Immature natural killer cell (primary cell): Measurements from ENCODE around the gene SEZ6L. TPM values are rescaled to one million over a fixed set of nuclear protein-coding genes. Genes with fewer than 3 reads are reported as not detected.

Source experiments
- DNase-seq, 3 donors: peaks; one replicate each; pipeline ENCODE4 v3.0.0; 2022; ENCODE audit warnings: mixed read lengths in 1 of 3
- H3K27ac Mint-ChIP-seq, 6 donors: one replicate each; pipeline ENCODE4 v1.8.0; 2020; ENCODE audit warnings: mixed read lengths in 6 of 6, mild to moderate bottlenecking in 5 of 6, inconsistent platforms in 4 of 6, moderate library complexity in 3 of 6
- H3K27me3 Mint-ChIP-seq, 3 donors: one replicate each; pipeline ENCODE4 v1.8.0; 2020 to 2021; ENCODE audit warnings: low read depth in 3 of 3, mild to moderate bottlenecking in 3 of 3, mixed read lengths in 3 of 3, moderate library complexity in 3 of 3, inconsistent platforms in 1 of 3
- H3K36me3 Mint-ChIP-seq, 3 donors: one replicate each; pipeline ENCODE4 v1.8.0; 2020; ENCODE audit warnings: mixed read lengths in 3 of 3, inconsistent platforms in 2 of 3, mild to moderate bottlenecking in 2 of 3
- H3K4me1 Mint-ChIP-seq, 2 donors: one replicate each; pipeline ENCODE4 v1.8.0; 2020; ENCODE audit warnings: inconsistent platforms in 2 of 2, mild to moderate bottlenecking in 2 of 2, mixed read lengths in 2 of 2, moderate library complexity in 1 of 2
- H3K4me3 Mint-ChIP-seq, 5 donors: one replicate each; pipeline ENCODE4 v1.8.0; 2020; ENCODE audit warnings: mild to moderate bottlenecking in 5 of 5, mixed read lengths in 5 of 5, inconsistent platforms in 3 of 5, moderate library complexity in 3 of 5
- H3K9me3 Mint-ChIP-seq, 6 donors: one replicate each; pipeline ENCODE4 v1.8.0; 2020; ENCODE audit warnings: mild to moderate bottlenecking in 6 of 6, mixed read lengths in 6 of 6, inconsistent platforms in 4 of 6, moderate library complexity in 3 of 6
- polyA plus RNA-seq, 3 donors: library from polyadenylated mRNA; unstranded; fragments of 300-500 nt; fragmentation: Illumina TruSeq; gene quantifications; one replicate each; pipeline ENCODE4 v1.2.3, GENCODE V29; 2021

The SEZ6L gene
- polyA plus RNA-seq, result 1 to 10 TPM in 1 of 3 donors, under 1 TPM in 1, not detected in 1; 0.20 to 1.7 TPM

- peaks cover 29 to 34% (median 29%) of the 10 kb centered on the region in 3 donors for H3K27me3 Mint-ChIP-seq
- H3K4me3 Mint-ChIP-seq, result peak within 1 kb of the TSS in 4 of 5 donors; percentile 5 to 64 (median 44)
- peaks cover 0 to 6% (median 0%) of the 10 kb centered on the region in 6 donors for H3K9me3 Mint-ChIP-seq
- no peak for DNase-seq
- no peak within 1 kb of the TSS for H3K27ac Mint-ChIP-seq
- peaks cover 5 to 6% of the 10 kb centered on the region in 2 donors for H3K4me1 Mint-ChIP-seq
- no peaks in the 10 kb centered on the region for H3K36me3 Mint-ChIP-seq
Measured at GRCh38 chr22:26169315-26170111, at the start of gene SEZ6L. TSS of gene SEZ6L (plus strand) at chr22:26169462. CDS start at chr22:26169670, 208 bp downstream.

DNA sequence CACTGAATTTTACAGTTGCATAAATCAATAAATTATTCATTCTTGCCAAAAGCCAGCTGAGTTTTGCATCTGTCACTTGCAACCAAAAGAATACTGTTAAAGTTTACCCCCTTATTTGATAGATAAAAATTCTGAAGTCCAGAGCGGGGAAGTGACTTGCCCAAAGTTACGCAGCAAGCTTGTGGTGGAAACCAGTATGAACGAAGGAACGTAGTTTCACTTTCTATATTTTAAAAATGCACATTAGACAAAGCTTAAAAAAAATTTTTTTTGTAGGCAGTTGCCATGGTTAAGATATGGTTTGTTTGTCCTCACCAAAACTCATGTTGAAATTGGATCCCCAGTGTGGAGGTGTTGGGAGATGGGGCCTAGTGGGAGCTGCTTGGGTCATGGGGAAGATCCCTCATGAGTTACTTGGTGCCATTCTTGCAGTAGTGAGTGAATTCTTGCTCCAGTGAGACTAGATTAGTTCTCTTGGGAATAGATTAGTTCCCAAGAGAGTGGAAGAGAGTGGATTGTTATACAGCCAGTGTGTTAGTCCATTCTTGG lies 46.3 kb upstream of the SEZ6L start:
- no peaks in the 10 kb centered on the region for H3K4me1 Mint-ChIP-seq
- peaks cover 2 to 13% (median 7%) of the 10 kb centered on the region in 3 donors for H3K27me3 Mint-ChIP-seq
- H3K9me3 Mint-ChIP-seq, result no peaks in the 10 kb centered on the region
- peak overlapping the region in 1 of 6 donors; percentile 15 for H3K27ac Mint-ChIP-seq
- no peaks in the 10 kb centered on the region for H3K36me3 Mint-ChIP-seq
- peak overlapping the region in 4 of 5 donors; percentile 19 to 58 (median 32) for H3K4me3 Mint-ChIP-seq
- DNase-seq, result no peak

DNA sequence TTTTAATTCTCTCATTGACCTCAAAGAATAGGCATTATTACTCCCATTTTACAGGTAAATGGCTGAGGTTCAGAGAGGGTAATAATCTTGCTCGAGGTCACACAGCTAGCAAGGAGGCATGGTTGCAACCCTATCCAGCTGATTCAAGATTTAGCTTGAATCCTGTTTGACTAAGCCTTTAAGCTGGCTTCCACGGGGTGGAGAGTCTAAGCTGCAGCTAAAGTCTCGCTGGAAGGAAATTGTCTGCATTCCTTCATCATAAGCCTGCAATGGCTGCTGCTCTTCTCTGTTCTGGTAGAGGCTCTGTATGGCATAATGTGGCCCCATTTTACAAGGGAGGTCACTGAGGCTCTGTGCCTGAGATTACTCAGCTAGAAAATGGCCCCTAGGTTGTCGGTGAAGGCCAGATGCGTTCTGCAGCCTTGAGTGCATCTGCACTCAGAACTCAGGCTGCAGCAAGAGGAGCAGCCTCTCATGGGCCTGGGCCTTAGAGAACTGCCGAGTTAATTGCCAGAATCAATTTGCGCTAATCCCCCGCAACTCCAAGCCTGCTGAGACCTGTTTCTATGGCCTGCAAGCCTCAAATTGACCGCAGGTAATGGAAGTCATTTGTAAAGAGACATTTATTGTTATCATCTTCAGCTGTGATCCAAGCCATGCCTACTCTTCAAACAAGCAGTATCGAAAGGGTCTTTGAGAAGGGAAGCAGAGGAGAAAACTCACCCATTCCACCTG lies 44.1 kb upstream of the SEZ6L start:
- H3K9me3 Mint-ChIP-seq, result no peaks in the 10 kb centered on the region
- H3K36me3 Mint-ChIP-seq, result no peaks in the 10 kb centered on the region
- H3K4me1 Mint-ChIP-seq, result no peaks in the 10 kb centered on the region
- H3K4me3 Mint-ChIP-seq, result no peak overlapping the region
- peaks cover 2 to 6% (median 5%) of the 10 kb centered on the region in 3 donors for H3K27me3 Mint-ChIP-seq
- H3K27ac Mint-ChIP-seq, result no peak overlapping the region
- no peak for DNase-seq

DNA sequence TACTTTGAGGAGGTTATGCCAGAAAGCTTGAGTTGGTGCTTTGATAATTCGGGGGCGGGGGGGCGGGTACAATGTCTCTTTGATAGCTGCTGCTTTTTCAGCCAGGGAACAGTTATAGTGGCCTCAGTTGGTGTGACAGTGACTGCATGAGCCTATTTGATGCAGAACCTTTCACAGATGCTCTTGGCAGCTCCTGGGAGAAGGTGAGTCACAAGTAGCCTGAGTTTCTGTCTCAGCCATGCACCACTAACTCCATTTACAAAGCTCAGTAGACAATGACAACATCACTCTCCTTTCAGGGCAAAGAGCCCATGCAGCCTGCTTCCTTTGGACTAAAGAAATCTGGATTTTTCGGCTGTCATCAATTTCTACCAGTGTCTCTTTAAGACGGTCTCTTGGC lies 42.1 kb upstream of the SEZ6L start:
- Mint-ChIP-seq H3K27ac (no peak overlapping the region), H3K36me3 (no peaks in the 10 kb centered on the region), H3K4me3 (no peak overlapping the region), H3K4me1 (no peaks in the 10 kb centered on the region), H3K9me3 (no peaks in the 10 kb centered on the region), H3K27me3 (peaks cover 2 to 3% (median 3%) of the 10 kb centered on the region in 3 donors)
- no peak for DNase-seq

DNA sequence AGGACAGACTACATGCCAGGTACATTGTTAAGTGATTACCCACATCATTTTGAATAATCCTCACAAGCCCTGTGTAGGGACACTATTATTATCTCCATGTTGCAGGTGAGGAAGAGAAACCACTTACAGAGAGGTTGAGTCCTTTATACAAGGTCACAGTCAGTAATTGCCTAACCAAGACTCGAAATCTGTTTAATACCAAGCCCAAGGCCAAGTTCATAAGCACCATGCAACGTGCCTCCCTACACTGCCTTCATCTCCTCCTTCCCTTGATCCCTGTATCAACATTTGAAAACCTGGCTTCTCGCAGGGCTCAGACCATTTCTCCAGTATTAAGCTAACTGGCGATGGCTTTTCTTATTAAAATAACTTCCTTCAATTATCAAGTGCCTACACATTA lies 41.7 kb upstream of the SEZ6L start:
- no peak for DNase-seq
- H3K4me3 Mint-ChIP-seq, result no peak overlapping the region
- no peaks in the 10 kb centered on the region for H3K9me3 Mint-ChIP-seq
- no peak overlapping the region for H3K27ac Mint-ChIP-seq
- H3K4me1 Mint-ChIP-seq, result no peaks in the 10 kb centered on the region
- peaks cover 2 to 5% (median 3%) of the 10 kb centered on the region in 3 donors for H3K27me3 Mint-ChIP-seq
- H3K36me3 Mint-ChIP-seq, result no peaks in the 10 kb centered on the region

DNA sequence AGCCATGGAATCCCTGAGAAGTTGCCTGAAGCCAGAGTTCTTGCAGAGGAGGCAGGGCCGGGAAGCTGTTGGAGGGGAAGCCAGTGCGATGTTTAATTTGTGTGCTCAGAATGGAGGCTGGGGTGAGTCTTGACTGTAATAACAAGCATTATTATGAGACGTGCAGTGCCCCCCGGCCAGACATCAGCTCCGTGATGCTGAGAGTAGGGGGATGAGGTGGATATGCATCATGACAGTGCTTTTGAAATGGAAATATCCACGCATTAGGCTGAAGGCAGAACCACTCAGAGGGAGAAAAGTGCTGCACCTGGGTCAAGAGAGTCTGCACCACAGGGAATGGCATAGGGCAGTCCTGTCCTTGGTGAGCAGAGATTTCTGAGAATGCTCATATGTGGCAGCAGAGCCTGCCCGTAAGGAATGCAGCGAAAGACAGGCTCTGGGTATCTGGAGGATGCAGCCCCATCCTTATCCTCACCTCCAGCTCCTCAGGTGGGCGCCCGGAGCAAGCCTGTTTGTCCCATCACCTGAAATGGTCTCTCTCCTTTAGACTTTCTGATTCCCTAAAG lies 37.6 kb upstream of the SEZ6L start:
- Mint-ChIP-seq H3K4me1 (no peaks in the 10 kb centered on the region), H3K4me3 (no peak overlapping the region), H3K27ac (no peak overlapping the region), H3K27me3 (peaks cover 2 to 3% (median 3%) of the 10 kb centered on the region in 3 donors), H3K36me3 (no peaks in the 10 kb centered on the region), H3K9me3 (no peaks in the 10 kb centered on the region)
- DNase-seq, result no peak

DNA sequence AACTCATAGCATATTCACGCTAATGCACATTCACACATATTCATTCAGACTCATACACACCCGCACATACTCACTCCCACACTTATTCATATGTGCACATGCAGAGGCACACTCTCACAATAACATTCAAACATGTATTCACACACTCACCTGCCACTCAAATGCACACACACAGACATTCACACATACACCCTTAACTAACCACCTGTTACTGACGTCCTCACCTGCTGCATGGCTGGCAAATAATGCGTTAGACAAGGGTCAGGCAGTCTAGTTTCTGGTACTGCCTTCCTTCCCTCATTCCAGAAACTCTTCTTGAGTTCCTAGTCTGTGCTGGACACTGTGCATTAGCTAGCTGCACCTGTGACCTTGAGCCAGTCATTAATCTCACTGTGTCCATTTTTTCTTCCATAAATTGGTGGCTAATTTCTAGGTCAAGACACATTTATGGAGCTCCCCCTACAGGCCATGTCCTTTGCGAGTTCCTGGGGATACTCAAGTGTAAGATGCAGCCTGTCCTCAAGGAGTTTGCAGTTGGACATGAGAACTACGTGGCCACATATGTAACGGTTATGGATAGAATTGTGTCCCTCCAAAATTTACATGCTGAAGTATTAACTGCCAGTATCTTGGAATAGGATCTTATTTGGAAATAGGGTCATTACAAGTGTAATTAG lies 34.5 kb upstream of the SEZ6L start:
- DNase-seq, result no peak
- Mint-ChIP-seq H3K36me3 (no peaks in the 10 kb centered on the region), H3K9me3 (no peaks in the 10 kb centered on the region), H3K4me3 (no peak overlapping the region), H3K27me3 (peaks cover 0 to 6% (median 6%) of the 10 kb centered on the region in 3 donors), H3K27ac (no peak overlapping the region), H3K4me1 (no peaks in the 10 kb centered on the region)

GRCh38 chr22:26135806-26136205 lies 33.5 kb upstream of the SEZ6L start:
- no peaks in the 10 kb centered on the region for H3K9me3 Mint-ChIP-seq
- no peaks in the 10 kb centered on the region for H3K36me3 Mint-ChIP-seq
- H3K4me1 Mint-ChIP-seq, result no peaks in the 10 kb centered on the region
- DNase-seq, result no peak
- H3K4me3 Mint-ChIP-seq, result no peak overlapping the region
- no peak overlapping the region for H3K27ac Mint-ChIP-seq
- peaks cover 0 to 9% (median 7%) of the 10 kb centered on the region in 3 donors for H3K27me3 Mint-ChIP-seq

DNA sequence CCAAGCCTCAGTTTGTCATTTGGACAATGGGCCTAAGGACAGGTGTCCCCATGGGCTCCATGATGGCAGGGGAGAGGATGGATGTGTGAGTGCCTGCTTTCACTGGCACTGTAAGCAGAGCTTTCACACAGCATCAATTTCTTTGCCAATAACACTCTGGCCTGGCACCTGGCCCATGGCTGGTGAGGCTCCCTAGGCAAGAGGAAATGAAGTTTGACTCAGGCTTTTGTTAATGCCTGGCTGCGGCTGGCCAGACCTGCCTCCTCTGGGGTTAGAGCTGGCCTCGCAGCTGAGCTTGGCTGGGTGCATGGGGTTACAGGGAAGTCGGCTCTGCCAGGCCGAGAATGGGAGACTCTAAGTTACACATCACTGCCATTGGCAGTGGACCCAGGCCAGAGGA lies 30.0 kb upstream of the SEZ6L start:
- H3K4me1 Mint-ChIP-seq, result no peaks in the 10 kb centered on the region
- H3K27me3 Mint-ChIP-seq, result peaks cover 0 to 12% (median 5%) of the 10 kb centered on the region in 3 donors
- no peaks in the 10 kb centered on the region for H3K9me3 Mint-ChIP-seq
- H3K36me3 Mint-ChIP-seq, result no peaks in the 10 kb centered on the region
- H3K27ac Mint-ChIP-seq, result no peak overlapping the region
- H3K4me3 Mint-ChIP-seq, result no peak overlapping the region
- DNase-seq, result no peak

DNA sequence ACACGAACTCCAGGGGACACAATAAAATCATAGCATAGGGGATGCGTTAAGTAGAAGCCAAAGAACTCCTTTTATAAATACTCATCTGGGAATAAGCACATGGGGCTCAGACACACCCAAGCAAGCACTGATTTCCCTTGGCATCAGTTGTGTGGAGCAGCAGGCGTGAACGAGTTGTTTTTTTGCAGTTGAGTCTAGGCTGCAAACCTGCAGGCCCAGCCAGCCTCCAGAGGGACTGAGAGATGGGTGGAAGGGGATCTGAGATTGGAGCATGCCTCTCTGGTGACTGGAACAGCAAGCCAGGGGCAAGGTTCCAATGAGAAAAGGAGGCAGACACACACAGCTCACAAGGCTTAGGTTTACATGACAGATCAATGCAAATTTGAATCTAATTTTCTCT lies 27.4 kb upstream of the SEZ6L start:
- Mint-ChIP-seq H3K36me3 (no peaks in the 10 kb centered on the region), H3K27me3 (peaks cover 2 to 11% (median 5%) of the 10 kb centered on the region in 3 donors), H3K4me3 (no peak overlapping the region)

GRCh38 chr22:26143806-26144325 lies 25.4 kb upstream of the SEZ6L start:
- H3K27me3 Mint-ChIP-seq, result peaks cover 5 to 13% (median 5%) of the 10 kb centered on the region in 3 donors

More for the DNA sequence above, 27.4 kb upstream of the SEZ6L start:
- DNase-seq, result no peak
- Mint-ChIP-seq H3K4me1 (no peaks in the 10 kb centered on the region), H3K9me3 (no peaks in the 10 kb centered on the region), H3K27ac (no peak overlapping the region)

GRCh38 chr22:26159886-26160285 lies 9.4 kb upstream of the SEZ6L start:
- no peak overlapping the region for H3K4me3 Mint-ChIP-seq
- H3K9me3 Mint-ChIP-seq, result no peaks in the 10 kb centered on the region
- H3K27ac Mint-ChIP-seq, result no peak overlapping the region
- peaks cover 2 to 19% (median 3%) of the 10 kb centered on the region in 3 donors for H3K27me3 Mint-ChIP-seq
- H3K36me3 Mint-ChIP-seq, result no peaks in the 10 kb centered on the region
- H3K4me1 Mint-ChIP-seq, result no peaks in the 10 kb centered on the region
- no peak for DNase-seq

More at GRCh38 chr22:26143806-26144325, 25.4 kb upstream of the SEZ6L start:
- H3K4me1 Mint-ChIP-seq, result no peaks in the 10 kb centered on the region
- no peak overlapping the region for H3K4me3 Mint-ChIP-seq
- DNase-seq, result no peak
- no peaks in the 10 kb centered on the region for H3K36me3 Mint-ChIP-seq
- no peaks in the 10 kb centered on the region for H3K9me3 Mint-ChIP-seq
- H3K27ac Mint-ChIP-seq, result no peak overlapping the region

DNA sequence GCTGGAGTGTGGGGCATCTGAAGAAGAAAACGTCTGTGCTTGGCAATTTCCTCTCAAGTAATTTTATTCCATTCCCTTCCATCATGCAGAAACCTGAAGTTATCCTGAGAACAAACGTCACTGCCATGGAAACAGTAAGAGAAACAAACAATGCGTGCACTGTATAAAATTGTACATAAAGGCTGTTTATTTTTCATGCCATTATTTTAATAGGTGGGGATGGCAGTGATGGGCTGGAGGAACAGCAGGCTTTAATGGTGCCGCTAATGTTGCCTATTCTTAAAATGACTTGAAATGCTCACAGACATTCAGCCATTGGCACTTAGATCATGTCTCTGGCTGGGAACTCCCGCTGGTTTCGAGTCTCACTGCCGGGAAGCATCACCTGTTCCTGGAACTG lies 7.5 kb upstream of the SEZ6L start:
- Mint-ChIP-seq H3K4me1 (no peaks in the 10 kb centered on the region), H3K36me3 (no peaks in the 10 kb centered on the region), H3K9me3 (no peaks in the 10 kb centered on the region), H3K27ac (no peak overlapping the region), H3K27me3 (peaks cover 4 to 14% (median 8%) of the 10 kb centered on the region in 3 donors), H3K4me3 (no peak overlapping the region)
- DNase-seq, result no peak
